Ovary (tissue), 3 donors: ENCODE results near the gene ACY1.

Experiments
- POLR2A ChIP-seq: fragments of 450-650 bp; IDR thresholded peaks from one replicate; pipeline ENCODE4 v1.6.1; 2017; ENCODE audit warnings: antibody characterized with exemption, mild to moderate bottlenecking, moderate library complexity
- TF ChIP-seq, protein P1 (sequence below), 3 donors: fragments of 450-650 bp in 2 of 3; fragments of 200-600 bp in 1 of 3; IDR thresholded peaks; one replicate each; pipeline versions ENCODE4 v1.5.1 to v1.8.0; 2016 to 2022; ENCODE audit warnings: antibody characterized with exemption in 3 of 3, mild to moderate bottlenecking in 1 of 3
- donor health status: DM: no; HTN: no; CAD: no.

DNA sequence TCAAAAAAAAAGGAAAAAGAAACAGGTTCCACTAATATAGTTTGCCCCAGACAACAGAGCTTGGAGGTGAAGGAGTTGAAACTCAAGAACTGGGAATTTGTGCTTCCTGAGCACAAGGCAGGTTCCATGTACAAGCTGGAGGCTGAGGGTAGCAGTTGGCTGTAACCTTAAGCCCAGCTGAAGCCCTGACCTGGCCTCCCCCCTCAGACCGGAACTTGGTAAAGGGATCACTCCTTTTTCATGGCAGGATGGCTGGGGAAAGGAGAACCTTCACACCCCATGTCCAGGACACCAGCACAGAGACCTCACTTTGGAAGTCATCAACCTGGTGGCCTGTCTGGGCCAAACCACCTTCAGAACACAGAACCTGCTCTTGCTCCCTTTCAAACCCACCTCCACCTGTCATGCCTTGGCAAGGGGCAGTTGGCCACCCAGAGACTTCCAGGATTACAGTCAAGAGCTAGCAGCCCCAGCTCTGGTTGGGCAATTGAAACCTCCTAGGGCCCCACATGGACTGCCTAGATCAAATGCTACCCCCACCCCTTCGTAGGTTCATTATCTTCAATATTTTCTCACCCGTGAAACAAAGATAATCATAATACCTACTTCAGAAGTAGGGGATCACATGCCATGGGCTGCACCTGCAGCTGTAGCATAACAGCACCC is 8.8 kb downstream of the ACY1 start:
- TF ChIP-seq POLR2A: no peak
- TF ChIP-seq, protein P1, sequence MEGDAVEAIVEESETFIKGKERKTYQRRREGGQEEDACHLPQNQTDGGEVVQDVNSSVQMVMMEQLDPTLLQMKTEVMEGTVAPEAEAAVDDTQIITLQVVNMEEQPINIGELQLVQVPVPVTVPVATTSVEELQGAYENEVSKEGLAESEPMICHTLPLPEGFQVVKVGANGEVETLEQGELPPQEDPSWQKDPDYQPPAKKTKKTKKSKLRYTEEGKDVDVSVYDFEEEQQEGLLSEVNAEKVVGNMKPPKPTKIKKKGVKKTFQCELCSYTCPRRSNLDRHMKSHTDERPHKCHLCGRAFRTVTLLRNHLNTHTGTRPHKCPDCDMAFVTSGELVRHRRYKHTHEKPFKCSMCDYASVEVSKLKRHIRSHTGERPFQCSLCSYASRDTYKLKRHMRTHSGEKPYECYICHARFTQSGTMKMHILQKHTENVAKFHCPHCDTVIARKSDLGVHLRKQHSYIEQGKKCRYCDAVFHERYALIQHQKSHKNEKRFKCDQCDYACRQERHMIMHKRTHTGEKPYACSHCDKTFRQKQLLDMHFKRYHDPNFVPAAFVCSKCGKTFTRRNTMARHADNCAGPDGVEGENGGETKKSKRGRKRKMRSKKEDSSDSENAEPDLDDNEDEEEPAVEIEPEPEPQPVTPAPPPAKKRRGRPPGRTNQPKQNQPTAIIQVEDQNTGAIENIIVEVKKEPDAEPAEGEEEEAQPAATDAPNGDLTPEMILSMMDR (IDR thresholded peaks at IDR 0.05): no peak
